ENCODE data around the gene ERC2.

GRCh38 chr3:55615694-55616295 is 852.5 kb downstream of the ERC2 start:
- TF ChIP-seq CTCF (IDR thresholded peaks at IDR 0.05; ENCODE audit: low read length) (no peak), EZH2 (IDR thresholded peaks at IDR 0.05; ENCODE audit: borderline replicate concordance, low read length) (no peak)
